GM18870 (cell line): Measurements from ENCODE around the gene PRKACB.

Experiments used
- ATAC-seq: cut with Tn5 transposase; IDR thresholded peaks from one replicate; pipeline ENCODE4 v1.9.1; 2021; ENCODE audit warnings: moderate library complexity; ENCODE audit not compliant: unreplicated experiment

PRKACB gene

DNA sequence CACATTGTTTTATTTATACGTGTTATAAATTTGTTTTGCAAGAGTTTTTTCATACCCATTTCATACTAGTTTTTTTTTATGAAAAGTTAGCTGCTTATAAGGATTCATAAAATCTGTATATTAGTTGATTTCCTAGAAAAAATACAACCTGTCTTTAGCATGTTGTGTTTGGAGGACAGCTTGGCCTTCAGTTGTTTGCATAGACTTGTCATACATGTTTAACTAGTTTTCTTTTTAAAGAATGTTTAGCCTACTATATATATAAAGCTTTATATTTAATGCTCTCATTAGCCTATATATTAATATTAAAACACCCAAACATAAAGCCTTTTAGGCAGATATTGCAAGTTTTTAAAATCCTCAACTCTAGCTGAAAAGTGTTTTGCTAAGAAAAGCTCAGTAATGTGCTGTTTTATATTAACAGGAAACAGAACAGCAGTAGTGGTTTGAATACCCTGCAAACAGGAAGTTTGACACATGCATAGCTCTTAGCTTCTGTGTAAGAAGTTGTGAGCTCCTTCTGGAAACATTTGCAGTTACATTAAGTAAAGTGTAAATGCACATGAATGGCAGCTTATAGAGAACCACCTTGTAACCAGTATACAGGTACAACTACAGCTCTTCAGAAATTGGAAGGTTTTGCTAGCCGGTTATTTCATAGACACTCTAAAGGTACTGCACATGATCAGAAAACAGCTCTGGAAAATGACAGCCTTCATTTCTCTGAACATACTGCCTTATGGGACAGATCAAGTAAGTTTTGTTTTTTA is at the start of gene PRKACB:
Gene PRKACB (plus strand): TSS at position 476 of the 770 bp plus-strand sequence. CDS start 91 bp downstream, at position 567.
- ATAC-seq, result peak; percentile 91

DNA sequence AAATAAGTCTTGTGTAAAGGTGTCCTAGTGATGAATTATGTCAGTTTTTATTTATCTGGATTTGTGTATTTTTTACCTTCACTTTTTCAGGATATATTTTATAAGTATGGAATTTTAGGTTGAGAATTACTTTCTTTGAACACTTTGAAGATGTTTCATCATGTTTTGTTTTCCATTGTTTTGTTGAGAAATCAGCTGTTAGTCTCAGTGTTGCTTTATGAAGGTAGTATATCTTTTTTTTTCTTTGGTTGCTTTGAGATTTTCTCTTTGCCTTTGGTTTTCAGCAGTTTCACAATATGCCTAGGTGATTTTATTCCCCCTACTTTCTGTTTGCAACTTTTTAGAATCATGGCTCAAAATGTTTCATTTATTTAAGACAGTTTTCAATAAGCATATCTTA is 48.8 kb upstream of the PRKACB start:
- ATAC-seq, result no peak

DNA sequence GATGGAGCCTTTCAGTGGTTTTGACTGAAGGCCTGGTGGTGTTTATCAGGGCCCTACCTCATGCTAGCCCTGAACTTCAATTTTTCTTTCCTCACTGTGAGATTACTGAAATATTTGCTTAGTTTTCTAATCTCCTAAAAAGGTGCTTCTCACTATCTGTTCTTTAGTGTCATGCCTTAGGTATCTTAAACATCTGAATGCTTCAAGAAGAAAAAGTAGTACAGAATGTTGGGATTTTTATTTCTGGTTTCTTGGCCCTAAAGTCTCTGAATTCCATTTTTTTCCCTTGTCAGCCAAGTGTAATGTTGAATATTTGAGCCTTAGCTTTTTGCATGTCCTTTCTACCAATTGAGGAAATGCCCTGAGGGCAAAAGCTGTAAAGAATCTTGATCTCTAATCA is 47.9 kb upstream of the PRKACB start:
- no peak for ATAC-seq

DNA sequence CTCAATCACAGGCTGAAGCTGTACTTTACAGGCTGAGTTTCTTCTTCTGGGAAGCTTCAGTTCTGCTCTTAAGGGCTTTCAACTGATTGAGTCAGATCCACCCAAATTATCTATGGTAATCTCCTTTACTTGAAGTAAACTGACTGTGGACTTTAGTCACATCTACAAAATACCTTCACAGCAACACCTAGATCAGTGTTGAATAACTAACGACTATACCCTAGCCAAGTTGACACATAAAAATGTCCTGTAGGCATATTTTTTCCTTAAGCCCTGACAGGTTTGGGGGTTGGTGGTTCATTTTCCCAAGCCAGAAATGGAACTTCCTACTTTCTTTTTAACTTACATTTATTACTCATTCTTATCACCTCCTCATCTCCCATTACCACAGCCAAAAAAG is 42.9 kb upstream of the PRKACB start:
- no peak for ATAC-seq

DNA sequence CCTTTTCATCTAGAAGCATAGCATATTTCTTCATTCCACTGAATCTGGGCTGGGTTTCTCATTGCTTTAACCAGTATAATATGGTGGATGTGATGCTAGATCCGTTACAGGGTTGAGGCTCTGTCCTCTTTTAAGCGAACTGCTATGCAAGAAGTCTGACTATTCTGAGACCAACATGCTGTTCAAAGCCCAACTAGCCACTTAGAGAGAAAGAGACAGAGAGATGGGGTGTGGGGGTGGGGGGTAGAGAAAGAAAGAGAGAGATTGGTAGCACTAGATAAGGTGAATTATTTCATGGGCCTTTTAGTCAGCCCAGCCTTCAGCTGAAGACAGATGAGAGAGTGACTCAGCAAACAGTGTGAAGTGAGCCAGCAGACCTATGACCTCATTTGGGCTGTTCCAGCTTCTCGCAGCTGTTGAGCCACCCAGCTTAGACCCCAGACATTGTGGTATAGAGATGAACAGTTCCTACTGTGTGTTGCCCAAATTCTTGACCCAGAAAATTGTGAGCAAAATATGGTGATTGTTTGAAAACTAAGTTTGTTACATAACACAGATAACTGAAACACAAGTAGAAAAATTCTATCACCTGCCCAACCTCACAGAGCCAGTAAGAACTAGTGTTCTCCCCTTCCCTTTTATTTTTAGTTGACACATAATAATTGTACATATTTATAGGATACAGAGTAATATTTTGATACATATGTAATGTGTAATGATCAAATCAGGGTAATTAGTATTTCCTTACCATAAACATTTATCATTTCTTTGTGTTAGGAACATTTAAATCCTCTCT is 40.7 kb upstream of the PRKACB start:
- peak; percentile 81 for ATAC-seq

DNA sequence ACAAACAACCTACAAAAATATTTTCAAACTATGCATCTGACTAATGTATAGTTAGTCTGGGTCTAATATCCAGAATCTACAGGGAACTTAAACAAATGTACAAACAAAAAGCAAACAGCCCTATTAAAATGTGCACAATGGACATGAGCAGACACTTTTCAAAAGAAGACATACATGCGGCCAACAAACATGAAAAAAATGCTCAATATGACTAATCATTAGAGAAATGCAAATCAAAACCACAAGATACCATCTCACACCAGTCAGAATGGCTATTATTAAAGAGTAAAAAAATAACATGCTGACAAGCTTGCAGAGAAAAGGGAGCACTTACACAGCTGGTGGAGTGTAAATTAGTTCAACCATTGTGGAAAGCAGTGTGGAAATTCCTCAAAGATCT is 36.5 kb upstream of the PRKACB start:
- peak; percentile 78 for ATAC-seq

DNA sequence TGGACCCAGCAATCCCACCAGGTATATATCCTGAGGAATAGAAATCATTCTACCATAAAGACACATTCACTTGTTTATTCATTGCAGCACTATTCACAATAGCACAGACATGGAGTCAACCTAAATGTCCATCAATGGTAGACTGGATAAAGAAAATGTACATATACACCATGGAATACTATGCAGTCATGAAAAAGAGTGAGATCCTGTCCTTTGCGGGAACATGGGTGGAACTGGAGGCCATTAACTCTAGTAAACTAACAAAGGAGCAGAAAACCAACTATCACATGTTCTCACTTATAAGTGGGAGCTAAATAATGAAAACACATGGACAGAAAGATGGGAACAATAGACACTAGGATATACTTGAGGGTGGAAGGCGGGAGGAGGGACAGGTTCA is 36.1 kb upstream of the PRKACB start:
- no peak for ATAC-seq

DNA sequence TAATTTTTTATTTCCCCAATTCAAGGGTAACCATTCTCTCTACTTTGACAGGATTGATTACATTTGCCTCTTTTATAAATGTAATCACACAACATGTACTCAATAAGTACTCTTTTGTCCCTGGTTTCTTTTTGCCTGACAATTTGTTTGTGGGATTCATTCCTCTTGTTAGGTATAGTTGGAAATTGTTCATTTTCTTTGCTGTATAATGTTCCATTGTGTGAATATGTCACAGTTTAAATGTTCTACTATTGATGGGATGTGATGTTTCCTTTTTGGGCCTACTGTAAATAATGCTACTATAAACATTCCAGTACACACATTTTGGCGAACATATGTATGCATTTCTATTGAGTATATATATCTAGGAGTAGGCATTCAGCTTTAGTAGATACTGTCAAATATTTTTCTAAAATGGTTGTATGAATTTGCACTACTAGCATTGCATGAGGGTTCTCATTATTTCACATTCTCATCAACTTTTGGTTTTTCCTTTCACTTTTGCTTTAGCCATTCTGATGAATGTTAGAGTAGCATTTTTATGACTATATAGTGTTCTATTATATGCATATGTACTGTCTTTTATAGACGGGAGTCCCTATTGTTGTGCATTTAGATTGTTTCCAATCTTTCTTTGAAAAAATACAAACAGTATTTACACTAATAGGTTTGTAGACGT is 35.0 kb upstream of the PRKACB start:
- ATAC-seq, result no peak

DNA sequence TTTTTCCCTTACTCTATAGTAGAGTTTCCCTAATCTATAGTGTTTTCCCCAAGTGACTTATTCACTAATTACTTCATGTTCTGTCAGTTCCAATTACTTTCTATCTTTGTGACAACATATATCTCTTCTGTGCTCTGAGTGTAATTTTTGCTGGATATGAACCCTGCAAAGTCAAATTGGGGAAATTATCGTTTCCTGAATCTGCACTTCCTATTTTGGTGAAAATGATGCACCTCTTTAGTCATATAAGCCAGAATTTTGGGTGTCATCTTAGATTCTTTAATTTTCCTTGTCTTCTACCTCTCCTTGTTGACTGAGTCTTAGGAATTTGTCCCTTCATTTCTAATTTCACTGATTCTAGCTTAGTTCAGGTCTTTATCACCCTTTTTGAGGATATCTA is 33.4 kb upstream of the PRKACB start:
- no peak for ATAC-seq

DNA sequence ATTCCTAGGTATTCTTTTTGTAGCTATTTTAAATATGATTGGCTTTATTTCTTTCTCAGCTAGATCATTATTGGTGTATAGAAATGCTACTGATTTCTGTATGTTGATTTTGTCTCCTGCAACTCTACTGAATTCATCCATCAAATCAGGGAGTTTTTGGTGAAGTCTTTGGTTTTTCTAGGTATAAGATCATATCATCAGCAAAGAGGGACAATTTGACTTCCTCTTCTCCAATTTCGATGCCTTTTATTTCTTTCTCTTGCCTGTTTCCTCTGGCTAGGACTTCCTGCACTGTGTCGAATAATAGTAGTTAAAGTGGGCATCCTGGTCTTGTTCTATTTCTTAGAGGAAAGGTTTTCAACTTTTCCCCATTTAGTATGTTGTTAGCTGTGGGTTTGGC is 27.5 kb upstream of the PRKACB start:
- ATAC-seq, result no peak

DNA sequence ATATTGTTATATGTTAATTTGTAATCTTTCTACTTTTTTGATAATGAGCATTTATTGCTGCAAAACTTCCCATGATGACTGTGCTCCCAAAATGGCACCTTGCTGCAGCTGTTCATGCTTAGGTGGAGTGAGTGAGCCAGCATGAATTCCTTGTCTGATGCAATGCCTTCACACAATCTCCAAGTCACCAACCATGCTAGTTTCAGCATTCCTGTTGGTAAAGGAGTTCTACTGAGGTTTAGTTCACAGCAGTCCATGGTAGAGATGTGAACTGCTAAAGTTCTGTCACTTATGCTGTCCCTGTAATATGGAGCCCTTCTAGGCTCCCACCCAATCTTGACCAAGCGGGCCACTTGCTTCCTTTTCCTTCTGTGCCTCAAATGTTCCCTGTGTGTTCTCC is 26.2 kb upstream of the PRKACB start:
- no peak for ATAC-seq

DNA sequence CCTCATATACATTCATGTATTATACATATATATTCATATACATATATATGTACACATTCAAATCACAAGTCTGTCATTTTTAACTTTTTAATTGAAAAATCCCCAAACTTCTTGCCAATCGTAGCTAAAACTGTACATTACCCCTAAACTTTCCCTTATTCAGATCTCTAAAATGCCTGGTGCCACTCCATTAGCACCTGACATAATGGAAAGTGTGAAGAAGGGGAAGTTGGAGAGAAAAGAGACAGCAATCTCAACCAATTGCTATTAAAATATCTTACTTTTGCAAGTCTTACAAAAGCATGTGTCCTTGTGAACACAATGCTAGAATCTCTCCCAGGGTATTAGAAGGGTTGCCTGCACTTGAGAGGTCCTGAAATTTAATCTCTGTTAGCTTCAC is 22.7 kb upstream of the PRKACB start:
- ATAC-seq, result no peak

DNA sequence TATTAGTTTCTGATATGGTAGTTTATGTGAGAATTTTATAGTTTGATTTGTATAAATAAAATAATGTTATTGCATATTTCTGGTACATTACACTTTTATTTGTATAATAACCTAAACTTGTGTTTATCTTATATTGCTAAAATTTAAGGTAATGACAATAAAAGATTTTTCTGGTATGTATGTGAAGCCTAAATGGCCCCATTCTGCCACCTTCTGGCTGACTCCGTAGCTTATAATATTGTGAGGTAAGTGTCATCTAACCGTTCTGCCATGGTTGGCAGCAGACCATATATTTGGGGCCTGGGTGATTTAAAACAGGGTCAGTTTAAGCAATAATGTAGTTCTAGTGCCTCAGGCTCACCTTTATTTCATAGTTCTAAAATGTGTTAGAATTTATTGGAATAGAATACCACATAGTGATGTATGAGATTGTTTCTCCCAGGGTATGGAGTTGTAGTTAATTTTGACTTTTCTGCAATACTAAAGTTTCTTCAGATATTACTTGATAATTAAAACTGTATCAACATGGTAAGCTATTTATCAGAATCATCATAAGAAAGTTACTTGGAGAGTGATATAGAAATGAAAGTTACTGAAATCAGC is 21.2 kb upstream of the PRKACB start:
- no peak for ATAC-seq

DNA sequence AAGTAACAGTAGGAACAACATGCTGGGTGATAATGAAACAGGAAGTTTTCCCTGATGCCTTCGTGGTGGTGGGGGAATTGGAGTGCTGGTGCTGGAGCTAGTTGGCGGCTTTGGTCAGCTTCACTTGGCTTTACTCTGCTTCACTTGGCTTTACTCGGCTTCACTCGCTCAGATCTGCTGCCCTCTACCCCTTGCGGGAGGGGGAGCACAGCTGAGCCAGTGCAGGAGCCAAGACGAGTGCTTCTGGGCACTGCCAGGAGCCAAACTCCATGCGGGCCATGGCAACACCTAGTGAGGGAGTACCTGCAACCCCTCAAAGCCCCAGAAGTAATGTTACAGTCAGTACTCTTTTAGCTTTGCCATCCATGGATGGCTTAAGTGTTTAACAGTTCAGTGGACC is 10.6 kb upstream of the PRKACB start:
- no peak for ATAC-seq

DNA sequence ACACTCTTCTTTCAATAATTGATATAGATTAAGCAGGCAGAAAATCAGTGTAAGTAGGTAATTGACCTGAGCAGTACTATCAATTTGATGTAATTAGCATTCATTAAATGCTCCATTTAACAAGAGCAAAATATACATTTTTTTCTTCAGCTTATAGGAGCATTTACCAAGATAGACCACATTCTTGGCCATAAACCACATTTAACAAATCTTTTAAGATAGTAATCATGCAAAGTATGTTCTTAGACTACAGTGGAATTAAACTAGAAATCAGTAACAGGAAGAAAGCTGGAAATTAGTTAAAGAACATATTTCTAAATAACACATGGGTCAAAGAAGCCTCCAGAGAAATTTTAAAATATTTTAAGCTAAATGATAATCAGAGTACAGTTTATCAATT is 8.7 kb upstream of the PRKACB start:
- no peak for ATAC-seq

DNA sequence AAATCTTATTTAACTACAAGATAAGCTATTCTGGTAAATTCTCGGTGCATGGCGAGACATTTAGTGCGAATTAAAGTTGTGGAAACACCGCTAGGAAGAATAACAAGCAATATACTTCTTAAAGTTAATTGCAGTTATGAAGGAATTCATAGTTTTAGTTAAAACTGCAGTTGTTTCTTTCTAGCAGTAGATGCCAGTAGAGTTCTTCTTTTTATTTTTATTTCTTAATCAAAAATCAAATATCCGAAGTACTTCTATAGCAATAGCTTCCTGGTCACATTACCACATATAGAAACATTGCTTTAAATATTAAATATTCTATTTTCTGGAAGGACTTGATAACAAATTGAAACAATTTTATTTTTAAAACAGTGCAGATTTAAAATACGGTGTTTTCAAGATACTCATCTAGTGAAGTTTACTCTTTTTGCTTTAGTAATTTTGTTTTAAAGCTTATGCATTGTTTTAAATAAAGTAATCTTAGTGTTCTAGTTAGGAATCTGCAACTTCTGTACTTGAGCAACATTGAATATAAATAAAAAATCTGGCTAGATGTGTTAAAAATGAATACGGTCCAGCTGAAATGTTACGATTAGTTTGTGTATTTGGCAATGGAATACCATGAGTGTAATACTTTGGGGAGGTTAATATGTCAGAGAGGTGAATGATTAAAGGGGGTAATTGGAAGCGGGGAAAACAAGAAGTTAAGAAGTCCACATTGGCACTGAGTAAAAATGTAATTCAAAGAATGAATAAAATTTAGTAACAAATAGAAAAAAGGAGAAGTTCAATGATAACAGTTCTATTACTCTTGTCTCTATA is 2.7 kb upstream of the PRKACB start:
- no peak for ATAC-seq

DNA sequence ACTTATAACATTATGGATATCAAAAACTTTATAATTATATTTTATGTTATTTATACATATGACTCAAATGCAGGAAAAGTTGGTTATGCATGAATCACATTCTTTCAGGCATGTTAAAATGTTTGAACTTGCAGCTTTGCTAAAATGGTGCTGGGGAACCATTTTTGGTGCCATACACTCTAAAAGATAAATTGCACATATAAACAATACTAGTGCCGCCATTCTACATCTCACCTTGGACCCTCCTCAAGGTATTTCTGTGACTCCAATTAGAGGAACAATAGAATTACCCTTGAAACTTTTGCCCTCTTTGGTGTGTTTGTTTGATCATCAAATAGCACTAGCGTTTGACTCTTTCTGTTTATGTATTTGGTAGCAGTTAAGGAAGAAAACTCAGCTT is 997 bp downstream of the PRKACB start:
- ATAC-seq, result no peak

DNA sequence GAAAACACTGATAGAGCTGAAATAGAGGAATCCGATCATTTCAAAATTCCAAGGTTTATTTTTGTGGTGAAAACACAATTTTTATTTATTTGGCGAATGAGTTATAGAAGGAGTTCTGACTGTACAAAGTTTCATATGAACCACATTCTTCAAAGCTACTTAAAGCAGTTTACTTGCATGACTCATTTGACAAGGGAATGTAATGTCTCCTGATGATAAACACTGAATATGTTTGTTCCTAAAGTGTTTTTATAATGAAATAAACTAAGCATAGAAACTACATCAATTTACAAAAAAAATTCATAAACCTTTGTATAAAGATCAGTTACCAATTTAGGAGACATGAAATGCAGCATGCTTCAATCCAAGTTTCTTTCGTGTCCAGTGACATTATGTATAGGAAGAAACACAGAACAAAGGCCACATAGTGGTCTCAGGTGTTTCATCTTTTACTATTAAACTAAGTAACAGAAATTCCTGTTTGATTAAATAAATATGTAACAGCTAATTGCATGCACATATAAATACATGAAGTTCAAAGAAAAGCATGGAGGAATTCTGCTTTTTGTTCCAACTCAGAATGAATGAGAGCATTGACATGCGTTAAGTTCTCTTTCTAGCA is 2.5 kb downstream of the PRKACB start:
- ATAC-seq, result peak; percentile 52

DNA sequence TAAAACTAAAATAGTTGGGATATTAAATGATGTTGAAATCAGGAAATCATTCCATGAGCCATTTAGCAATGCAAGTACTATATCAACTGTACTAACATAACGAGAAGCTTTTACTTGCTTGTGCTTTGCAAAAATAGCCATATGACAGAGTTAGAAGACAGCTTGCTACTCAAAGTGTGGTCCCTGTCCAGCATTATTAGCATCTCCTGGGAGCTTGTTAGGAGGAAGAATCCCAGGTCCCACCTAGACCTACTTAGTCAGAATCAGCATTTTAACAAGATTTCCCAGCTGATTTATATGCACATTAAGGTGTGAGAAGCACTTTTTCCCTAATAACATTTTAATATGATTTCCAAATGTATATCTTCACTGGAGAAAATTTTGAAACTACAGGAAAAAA is 4.7 kb downstream of the PRKACB start:
- no peak for ATAC-seq

DNA sequence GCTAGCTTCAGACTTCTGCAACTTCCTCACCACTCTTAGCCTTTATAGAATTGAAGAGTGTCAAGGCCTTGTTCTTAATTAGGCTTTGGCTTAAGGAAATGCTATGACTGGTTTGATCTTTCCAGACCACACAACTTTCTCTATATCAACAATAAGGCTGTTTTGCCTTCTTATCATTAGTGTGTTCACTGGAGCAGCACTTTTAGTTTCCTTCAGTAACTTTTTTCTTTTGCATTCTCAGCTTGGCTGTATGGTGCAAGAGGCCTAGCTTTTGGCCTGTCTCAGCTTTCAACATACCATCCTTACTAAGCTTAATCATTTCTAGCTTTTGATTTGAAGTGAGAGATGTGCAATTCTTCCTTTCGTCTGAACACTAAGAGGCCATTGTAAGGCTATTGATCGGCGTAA is 8.6 kb downstream of the PRKACB start:
- peak; percentile 91 for ATAC-seq
